HepG2 (cell line): ENCODE data around the gene DGKG. TPM values are rescaled to one million over a fixed set of nuclear protein-coding genes. Genes with fewer than 3 reads are reported as not detected.

ENCODE experiments used
- BRCA1 ChIP-seq: sonication (generic); formaldehyde crosslinking; IDR thresholded peaks from 2 replicates; pipeline ENCODE4 v1.4.0; 2020; ENCODE audit warnings: missing genetic modification reagents
- CENPX ChIP-seq: sonication (generic); formaldehyde crosslinking; IDR thresholded peaks from 2 replicates; pipeline ENCODE4 v1.9.0; 2021; ENCODE audit warnings: mild to moderate bottlenecking, missing genetic modification reagents, moderate library complexity
- CHCHD3 ChIP-seq: sonication (generic); formaldehyde crosslinking; IDR thresholded peaks from 2 replicates; pipeline ENCODE4 v1.8.0; 2022; ENCODE audit warnings: mild to moderate bottlenecking, missing genetic modification reagents, moderate library complexity
- FOXK1 ChIP-seq: sonication (generic); formaldehyde crosslinking; IDR thresholded peaks from 2 replicates; pipeline ENCODE4 v1.4.0; 2020; ENCODE audit warnings: low read depth, missing genetic modification reagents, borderline replicate concordance
- GABPB1 ChIP-seq: IDR thresholded peaks from 2 replicates; pipeline ENCODE4 v1.6.1; 2016; ENCODE audit warnings: mild to moderate bottlenecking, missing genetic modification reagents, moderate library complexity, missing compliant biosample characterization
- GFI1 ChIP-seq: sonication (generic); formaldehyde crosslinking; IDR thresholded peaks from 2 replicates; pipeline ENCODE4 v1.5.0; 2020; ENCODE audit warnings: missing genetic modification reagents, mild to moderate bottlenecking, borderline replicate concordance
- KAT7 ChIP-seq: IDR thresholded peaks from 2 replicates; pipeline ENCODE4 v1.6.1; 2018; ENCODE audit warnings: borderline replicate concordance, missing compliant biosample characterization
- MAF1 ChIP-seq: sonication (generic); formaldehyde crosslinking; IDR thresholded peaks from 2 replicates; pipeline ENCODE4 v1.5.0; 2020; ENCODE audit warnings: missing genetic modification reagents, borderline replicate concordance
- REPIN1 ChIP-seq: sonication (generic); formaldehyde crosslinking; IDR thresholded peaks from 2 replicates; pipeline ENCODE4 v1.8.0; 2022; ENCODE audit warnings: missing genetic modification reagents, low read depth, mild to moderate bottlenecking, borderline replicate concordance
- RXRB ChIP-seq: IDR thresholded peaks from 2 replicates; pipeline ENCODE4 v1.6.1; 2016; ENCODE audit warnings: borderline replicate concordance, missing genetic modification reagents, missing compliant biosample characterization
- SMARCC2 ChIP-seq: fragments of 450-650 bp; IDR thresholded peaks from 2 replicates; pipeline ENCODE4 v1.6.1; 2017; ENCODE audit warnings: antibody characterized with exemption, mild to moderate bottlenecking
- XBP1 ChIP-seq: sonication (generic); formaldehyde crosslinking; IDR thresholded peaks from 2 replicates; pipeline ENCODE4 v1.5.0; 2020; ENCODE audit warnings: missing genetic modification reagents
- ZNF264 ChIP-seq: sonication (generic); formaldehyde crosslinking; IDR thresholded peaks from 2 replicates; pipeline ENCODE4 v1.4.0; 2020; ENCODE audit warnings: missing genetic modification reagents
- ZNF501 ChIP-seq: sonication (generic); formaldehyde crosslinking; IDR thresholded peaks from 2 replicates; pipeline ENCODE4 v1.5.1; 2020; ENCODE audit warnings: mild to moderate bottlenecking, moderate library complexity, missing genetic modification reagents
- ZNF547 ChIP-seq: sonication (generic); formaldehyde crosslinking; IDR thresholded peaks from 2 replicates; pipeline ENCODE4 v1.5.1; 2020; ENCODE audit warnings: mild to moderate bottlenecking, missing genetic modification reagents
- ZNF607 ChIP-seq: sonication (generic); formaldehyde crosslinking; IDR thresholded peaks from 2 replicates; pipeline ENCODE4 v1.5.1; 2020; ENCODE audit warnings: missing genetic modification reagents, mild to moderate bottlenecking, borderline replicate concordance
- ZNF672 ChIP-seq: sonication (generic); formaldehyde crosslinking; IDR thresholded peaks from 2 replicates; pipeline ENCODE4 v1.8.1; 2022; ENCODE audit warnings: missing genetic modification reagents
- ZNF7 ChIP-seq: IDR thresholded peaks from 2 replicates; pipeline ENCODE4 v1.6.1; 2016; ENCODE audit warnings: missing biosample characterization, missing genetic modification reagents
- ZNF709 ChIP-seq: sonication (generic); formaldehyde crosslinking; IDR thresholded peaks from 2 replicates; pipeline ENCODE4 v1.5.0; 2020; ENCODE audit warnings: mild to moderate bottlenecking, missing genetic modification reagents
- ZZZ3 ChIP-seq: sonication (generic); formaldehyde crosslinking; IDR thresholded peaks from 2 replicates; pipeline ENCODE4 v1.4.0; 2020; ENCODE audit warnings: missing genetic modification reagents, mild to moderate bottlenecking, borderline replicate concordance
- polyA plus RNA-seq, 8 experiments: library from polyadenylated mRNA; depleted of rRNA in 3 of 8; stranded (reverse) in 7 of 8; unstranded in 1 of 8; fragments of >200 nt; fragmentation: Illumina TruSeq in 4 of 8; extraction: Trizol in 4 of 8; gene quantifications; 2 replicates each; pipeline versions ENCODE4 v1.2.1 to v1.2.3, GENCODE V29; 2011 to 2016; ENCODE audit warnings: low read depth in 4 of 8, missing spikeins in 1 of 8, mixed read lengths in 1 of 8; ENCODE audit not compliant: insufficient read depth in 1 of 8
- total RNA-seq, 5 experiments: library from RNA; depleted of rRNA; stranded (reverse); fragments of >200 nt; fragmentation: Illumina TruSeq; extraction: Trizol; gene quantifications; 2 replicates each; pipeline ENCODE4 v1.2.3, GENCODE V29; 2016; ENCODE audit warnings: low read depth in 1 of 5
- TF ChIP-seq, protein P1 (sequence below): sonication (generic); formaldehyde crosslinking; IDR thresholded peaks from 2 replicates; pipeline ENCODE4 v1.5.1; 2020; ENCODE audit warnings: missing genetic modification reagents, mild to moderate bottlenecking, borderline replicate concordance
- TF ChIP-seq, protein P2 (sequence below): sonication (generic); formaldehyde crosslinking; IDR thresholded peaks from 2 replicates; pipeline ENCODE4 v1.4.0; 2020; ENCODE audit warnings: missing genetic modification reagents
- TF ChIP-seq, protein P3 (sequence below): sonication (generic); formaldehyde crosslinking; IDR thresholded peaks from 2 replicates; pipeline ENCODE4 v1.4.0; 2020; ENCODE audit warnings: mild to moderate bottlenecking, missing genetic modification reagents
- TF ChIP-seq, protein P4 (sequence below): sonication (generic); formaldehyde crosslinking; IDR thresholded peaks from 2 replicates; pipeline ENCODE4 v1.5.0; 2020; ENCODE audit warnings: mild to moderate bottlenecking, missing genetic modification reagents
- TF ChIP-seq, protein P5 (sequence below): sonication (generic); formaldehyde crosslinking; IDR thresholded peaks from 2 replicates; pipeline ENCODE4 v1.8.1; 2023; ENCODE audit warnings: missing genetic modification reagents, inconsistent platforms, borderline replicate concordance

DGKG gene
- total and polyA plus RNA-seq, 2 of the 13 experiments (the other 11 are each of a cell fraction or from before 2014, with no cell fraction given), result 3.8 to 6.2 TPM

DNA sequence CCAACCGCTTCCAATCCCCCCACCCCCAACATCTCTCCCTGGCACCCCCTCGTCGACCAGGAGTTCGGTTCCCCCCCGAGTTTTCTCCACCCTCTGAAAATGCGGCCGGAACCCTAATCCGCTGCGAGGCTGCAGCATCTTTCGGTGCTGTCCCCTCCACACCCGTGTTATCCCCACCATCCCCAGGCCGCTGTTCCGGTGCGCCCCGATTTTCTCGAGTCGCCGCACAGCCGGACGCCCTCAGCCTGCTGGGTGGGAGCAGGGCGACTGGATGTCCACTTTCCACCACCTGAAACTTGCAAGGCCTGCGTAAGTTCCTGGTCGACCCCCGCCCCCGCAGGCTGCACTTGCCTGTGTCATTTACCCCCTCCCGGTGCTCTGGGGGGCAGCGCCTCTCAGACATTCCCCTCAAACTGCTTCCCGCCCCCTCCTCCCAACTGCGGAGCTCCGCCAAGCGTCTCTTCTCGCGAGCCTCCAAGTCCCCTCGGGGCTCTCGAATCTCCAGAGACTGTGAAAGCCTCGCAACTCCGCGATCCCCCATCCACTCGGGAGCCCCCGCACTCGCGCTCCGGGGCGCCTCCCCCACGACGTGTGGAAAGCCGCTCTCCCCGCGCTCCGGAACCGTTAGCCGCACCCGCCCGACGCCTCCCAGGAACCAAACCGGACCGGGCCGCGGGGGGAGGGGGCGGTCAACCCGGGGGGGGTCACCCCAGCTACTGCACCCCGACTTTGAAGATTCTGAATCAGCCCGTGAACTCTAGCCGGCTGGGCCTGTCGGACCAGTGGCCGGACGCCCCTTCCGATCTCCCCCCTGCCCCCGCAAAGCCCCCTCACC lies 253.7 kb downstream of the DGKG start (continued):
- TF ChIP-seq FOXK1 (no peak), REPIN1 (CRISPR knock-in tag) (0 out of 2 replicates have a peak, but pooled peaks have one; percentile 20), ZNF607 (CRISPR knock-in tag) (no peak), XBP1 (CRISPR knock-in tag) (no peak), CHCHD3 (no peak), ZNF501 (CRISPR knock-in tag) (no peak), ZNF709 (CRISPR knock-in tag) (0 out of 2 replicates have a peak, but pooled peaks have one; percentile 45), GFI1 (CRISPR knock-in tag) (peak; percentile 66; the same call in 1 of the 2 replicates), GABPB1 (CRISPR knock-in tag) (no peak; the same call in 1 of the 2 replicates), ZZZ3 (CRISPR knock-in tag) (no peak), BRCA1 (CRISPR knock-in tag) (no peak), ZNF264 (CRISPR knock-in tag) (no peak), SMARCC2 (no peak), ZNF7 (no peak), KAT7 (CRISPR knock-in tag) (no peak; the same call in 1 of the 2 replicates), CENPX (CRISPR knock-in tag) (no peak), MAF1 (CRISPR knock-in tag) (no peak), RXRB (no peak), ZNF547 (CRISPR knock-in tag) (no peak), ZNF672 (CRISPR knock-in tag) (no peak)
- TF ChIP-seq, protein P1, sequence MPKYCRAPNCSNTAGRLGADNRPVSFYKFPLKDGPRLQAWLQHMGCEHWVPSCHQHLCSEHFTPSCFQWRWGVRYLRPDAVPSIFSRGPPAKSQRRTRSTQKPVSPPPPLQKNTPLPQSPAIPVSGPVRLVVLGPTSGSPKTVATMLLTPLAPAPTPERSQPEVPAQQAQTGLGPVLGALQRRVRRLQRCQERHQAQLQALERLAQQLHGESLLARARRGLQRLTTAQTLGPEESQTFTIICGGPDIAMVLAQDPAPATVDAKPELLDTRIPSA, result no peak
- TF ChIP-seq, protein P2, sequence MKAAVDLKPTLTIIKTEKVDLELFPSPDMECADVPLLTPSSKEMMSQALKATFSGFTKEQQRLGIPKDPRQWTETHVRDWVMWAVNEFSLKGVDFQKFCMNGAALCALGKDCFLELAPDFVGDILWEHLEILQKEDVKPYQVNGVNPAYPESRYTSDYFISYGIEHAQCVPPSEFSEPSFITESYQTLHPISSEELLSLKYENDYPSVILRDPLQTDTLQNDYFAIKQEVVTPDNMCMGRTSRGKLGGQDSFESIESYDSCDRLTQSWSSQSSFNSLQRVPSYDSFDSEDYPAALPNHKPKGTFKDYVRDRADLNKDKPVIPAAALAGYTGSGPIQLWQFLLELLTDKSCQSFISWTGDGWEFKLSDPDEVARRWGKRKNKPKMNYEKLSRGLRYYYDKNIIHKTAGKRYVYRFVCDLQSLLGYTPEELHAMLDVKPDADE, result no peak
- TF ChIP-seq, protein P3, sequence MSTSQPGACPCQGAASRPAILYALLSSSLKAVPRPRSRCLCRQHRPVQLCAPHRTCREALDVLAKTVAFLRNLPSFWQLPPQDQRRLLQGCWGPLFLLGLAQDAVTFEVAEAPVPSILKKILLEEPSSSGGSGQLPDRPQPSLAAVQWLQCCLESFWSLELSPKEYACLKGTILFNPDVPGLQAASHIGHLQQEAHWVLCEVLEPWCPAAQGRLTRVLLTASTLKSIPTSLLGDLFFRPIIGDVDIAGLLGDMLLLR (CRISPR knock-in tag), result 0 out of 2 replicates have a peak, but pooled peaks have one; percentile 30
- TF ChIP-seq, protein P4, sequence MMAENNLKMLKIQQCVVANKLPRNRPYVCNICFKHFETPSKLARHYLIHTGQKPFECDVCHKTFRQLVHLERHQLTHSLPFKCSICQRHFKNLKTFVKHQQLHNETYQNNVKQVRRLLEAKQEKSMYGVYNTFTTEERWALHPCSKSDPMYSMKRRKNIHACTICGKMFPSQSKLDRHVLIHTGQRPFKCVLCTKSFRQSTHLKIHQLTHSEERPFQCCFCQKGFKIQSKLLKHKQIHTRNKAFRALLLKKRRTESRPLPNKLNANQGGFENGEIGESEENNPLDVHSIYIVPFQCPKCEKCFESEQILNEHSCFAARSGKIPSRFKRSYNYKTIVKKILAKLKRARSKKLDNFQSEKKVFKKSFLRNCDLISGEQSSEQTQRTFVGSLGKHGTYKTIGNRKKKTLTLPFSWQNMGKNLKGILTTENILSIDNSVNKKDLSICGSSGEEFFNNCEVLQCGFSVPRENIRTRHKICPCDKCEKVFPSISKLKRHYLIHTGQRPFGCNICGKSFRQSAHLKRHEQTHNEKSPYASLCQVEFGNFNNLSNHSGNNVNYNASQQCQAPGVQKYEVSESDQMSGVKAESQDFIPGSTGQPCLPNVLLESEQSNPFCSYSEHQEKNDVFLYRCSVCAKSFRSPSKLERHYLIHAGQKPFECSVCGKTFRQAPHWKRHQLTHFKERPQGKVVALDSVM (CRISPR knock-in tag), result peak; percentile 43; the same call in 1 of the 2 replicates
- TF ChIP-seq, protein P5, sequence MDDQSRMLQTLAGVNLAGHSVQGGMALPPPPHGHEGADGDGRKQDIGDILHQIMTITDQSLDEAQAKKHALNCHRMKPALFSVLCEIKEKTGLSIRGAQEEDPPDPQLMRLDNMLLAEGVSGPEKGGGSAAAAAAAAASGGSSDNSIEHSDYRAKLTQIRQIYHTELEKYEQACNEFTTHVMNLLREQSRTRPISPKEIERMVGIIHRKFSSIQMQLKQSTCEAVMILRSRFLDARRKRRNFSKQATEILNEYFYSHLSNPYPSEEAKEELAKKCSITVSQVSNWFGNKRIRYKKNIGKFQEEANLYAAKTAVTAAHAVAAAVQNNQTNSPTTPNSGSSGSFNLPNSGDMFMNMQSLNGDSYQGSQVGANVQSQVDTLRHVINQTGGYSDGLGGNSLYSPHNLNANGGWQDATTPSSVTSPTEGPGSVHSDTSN, result no peak
